C4-2B (cell line): ENCODE measurements around the gene FKBP1B.

ENCODE experiments used
- CTCF ChIP-seq: fragments of 450-650 bp; conservative IDR thresholded peaks from 2 replicates; pipeline ENCODE4 v1.5.1; 2017; ENCODE audit warnings: mild to moderate bottlenecking
- ZFX ChIP-seq: fragments of 450-650 bp; IDR thresholded peaks from 2 replicates; pipeline ENCODE4 v1.6.1; 2017

GRCh38 chr2:24018241-24018640 lies 31.3 kb upstream of the FKBP1B start:
- TF ChIP-seq CTCF = no peak
- no peak for TF ChIP-seq ZFX
